Measurements from ENCODE around the gene SYT9.
A peak's percentile ranks its signal among the peaks of the same experiment; 100 is the strongest.

SYT9 gene

DNA sequence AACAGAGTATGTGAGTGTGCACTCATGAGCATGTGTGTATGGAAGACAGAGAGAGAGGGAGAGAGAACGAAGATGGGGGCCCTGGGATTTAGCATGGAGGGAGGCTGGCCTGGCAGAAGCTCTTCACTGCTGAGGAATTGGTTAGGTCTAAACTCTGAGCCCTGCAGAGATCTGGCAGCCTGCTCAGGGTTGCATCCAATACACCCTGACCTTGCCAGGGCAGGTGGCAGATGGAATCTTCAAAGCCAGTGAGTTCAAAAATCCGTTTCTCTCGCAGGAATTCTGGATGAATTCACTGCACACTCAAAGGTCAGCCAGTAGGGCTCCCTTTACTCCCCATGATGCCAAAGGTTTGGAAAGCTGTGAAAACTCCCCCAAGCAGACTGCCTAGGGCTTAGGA is 172.2 kb downstream of the SYT9 start:
- H3K36me3 ChIP-seq: no peaks in the 10 kb centered on the region
- TF ChIP-seq, protein P1, sequence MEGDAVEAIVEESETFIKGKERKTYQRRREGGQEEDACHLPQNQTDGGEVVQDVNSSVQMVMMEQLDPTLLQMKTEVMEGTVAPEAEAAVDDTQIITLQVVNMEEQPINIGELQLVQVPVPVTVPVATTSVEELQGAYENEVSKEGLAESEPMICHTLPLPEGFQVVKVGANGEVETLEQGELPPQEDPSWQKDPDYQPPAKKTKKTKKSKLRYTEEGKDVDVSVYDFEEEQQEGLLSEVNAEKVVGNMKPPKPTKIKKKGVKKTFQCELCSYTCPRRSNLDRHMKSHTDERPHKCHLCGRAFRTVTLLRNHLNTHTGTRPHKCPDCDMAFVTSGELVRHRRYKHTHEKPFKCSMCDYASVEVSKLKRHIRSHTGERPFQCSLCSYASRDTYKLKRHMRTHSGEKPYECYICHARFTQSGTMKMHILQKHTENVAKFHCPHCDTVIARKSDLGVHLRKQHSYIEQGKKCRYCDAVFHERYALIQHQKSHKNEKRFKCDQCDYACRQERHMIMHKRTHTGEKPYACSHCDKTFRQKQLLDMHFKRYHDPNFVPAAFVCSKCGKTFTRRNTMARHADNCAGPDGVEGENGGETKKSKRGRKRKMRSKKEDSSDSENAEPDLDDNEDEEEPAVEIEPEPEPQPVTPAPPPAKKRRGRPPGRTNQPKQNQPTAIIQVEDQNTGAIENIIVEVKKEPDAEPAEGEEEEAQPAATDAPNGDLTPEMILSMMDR (IDR thresholded peaks at IDR 0.05): no peak
- H3K9me3 ChIP-seq: no peaks in the 10 kb centered on the region
- no peaks in the 10 kb centered on the region for H3K4me1 ChIP-seq (ENCODE audit: control insufficient read depth in 1 of 2, insufficient read depth in 1 of 2, low read depth in 1 of 2, low read length in 1 of 2)
- H3K4me3 ChIP-seq (ENCODE audit: low read depth in 1 of 2, low read length in 1 of 2): no peak overlapping the region
- H3K27me3 ChIP-seq: peaks cover 11% of the 10 kb centered on the region
- H3K27ac ChIP-seq: no peak overlapping the region

DNA sequence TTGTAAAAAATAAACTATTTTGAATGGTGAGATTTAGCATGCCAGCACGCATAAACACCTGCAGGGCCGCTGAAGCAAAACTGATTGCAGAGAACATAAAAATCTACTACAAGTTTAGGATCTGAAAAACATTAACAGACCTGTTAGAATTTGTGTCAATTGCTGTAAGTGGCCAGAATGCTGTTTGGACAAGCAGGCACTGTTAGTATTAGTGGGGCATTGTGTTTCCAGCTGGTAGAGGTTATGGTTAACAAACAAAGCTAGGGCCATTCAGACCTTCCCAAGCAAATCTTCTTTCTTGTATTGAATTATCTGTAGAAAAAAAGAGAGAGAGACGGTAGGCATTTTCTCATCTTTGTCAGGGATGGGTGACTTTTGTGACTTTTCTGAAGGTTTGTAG is 176.0 kb downstream of the SYT9 start:
- TF ChIP-seq, protein P1 (IDR thresholded peaks at IDR 0.05): no peak
- Histone ChIP-seq H3K27ac (no peak overlapping the region), H3K36me3 (no peaks in the 10 kb centered on the region), H3K4me1 (ENCODE audit: control insufficient read depth in 1 of 2, insufficient read depth in 1 of 2, low read depth in 1 of 2, low read length in 1 of 2) (no peaks in the 10 kb centered on the region), H3K27me3 (peaks cover 11% of the 10 kb centered on the region), H3K9me3 (no peaks in the 10 kb centered on the region), H3K4me3 (ENCODE audit: low read depth in 1 of 2, low read length in 1 of 2) (no peak overlapping the region)

DNA sequence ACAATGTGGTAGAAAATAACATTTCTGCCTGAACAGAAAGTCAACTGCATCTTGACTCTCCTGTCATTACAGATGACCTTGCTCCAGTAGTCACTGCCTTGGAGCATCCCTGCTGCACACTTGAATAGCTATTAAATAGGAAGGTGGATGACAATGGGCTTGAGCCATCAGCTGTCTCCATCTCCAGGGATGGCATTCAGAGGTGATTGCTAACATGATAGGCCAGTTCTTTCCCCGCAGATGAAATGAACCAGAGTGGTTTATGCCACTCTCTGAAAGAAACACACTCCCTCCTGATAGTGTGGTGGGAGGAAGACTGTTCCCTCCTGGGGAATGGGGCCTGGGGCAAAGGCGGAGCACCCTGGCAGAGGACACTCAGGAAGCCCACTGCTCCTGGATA is 176.5 kb downstream of the SYT9 start:
- H3K9me3 ChIP-seq: no peaks in the 10 kb centered on the region
- H3K4me3 ChIP-seq (ENCODE audit: low read depth in 1 of 2, low read length in 1 of 2): no peak overlapping the region
- no peaks in the 10 kb centered on the region for H3K4me1 ChIP-seq (ENCODE audit: control insufficient read depth in 1 of 2, insufficient read depth in 1 of 2, low read depth in 1 of 2, low read length in 1 of 2)
- H3K36me3 ChIP-seq: no peaks in the 10 kb centered on the region
- H3K27ac ChIP-seq: no peak overlapping the region
- TF ChIP-seq, protein P1 (IDR thresholded peaks at IDR 0.05): no peak
- H3K27me3 ChIP-seq: peaks cover 9% of the 10 kb centered on the region

DNA sequence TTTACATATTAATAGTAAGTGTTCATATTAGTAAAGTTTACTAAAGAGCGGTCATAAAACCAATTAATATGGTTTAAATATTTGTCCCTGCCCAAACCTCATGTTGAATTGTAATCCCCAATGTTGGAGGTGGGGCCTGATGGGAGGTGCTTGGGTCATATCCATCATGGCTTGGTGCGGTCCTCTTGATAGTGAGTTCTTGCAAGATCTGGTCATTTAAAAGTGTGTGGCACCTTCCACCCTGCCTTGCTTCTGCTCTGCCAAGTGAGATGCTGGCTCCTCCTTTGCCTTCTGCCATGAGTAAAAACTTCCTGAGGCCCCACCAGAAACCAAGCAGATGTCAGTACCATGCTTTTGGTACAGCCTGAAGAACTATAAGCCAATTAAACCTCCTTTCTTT is 178.8 kb downstream of the SYT9 start:
- Histone ChIP-seq H3K27ac (no peak overlapping the region), H3K4me1 (ENCODE audit: control insufficient read depth in 1 of 2, insufficient read depth in 1 of 2, low read depth in 1 of 2, low read length in 1 of 2) (no peaks in the 10 kb centered on the region), H3K4me3 (ENCODE audit: low read depth in 1 of 2, low read length in 1 of 2) (no peak overlapping the region), H3K27me3 (peaks cover 5% of the 10 kb centered on the region), H3K36me3 (no peaks in the 10 kb centered on the region), H3K9me3 (no peaks in the 10 kb centered on the region)
- TF ChIP-seq, protein P1 (IDR thresholded peaks at IDR 0.05): no peak

DNA sequence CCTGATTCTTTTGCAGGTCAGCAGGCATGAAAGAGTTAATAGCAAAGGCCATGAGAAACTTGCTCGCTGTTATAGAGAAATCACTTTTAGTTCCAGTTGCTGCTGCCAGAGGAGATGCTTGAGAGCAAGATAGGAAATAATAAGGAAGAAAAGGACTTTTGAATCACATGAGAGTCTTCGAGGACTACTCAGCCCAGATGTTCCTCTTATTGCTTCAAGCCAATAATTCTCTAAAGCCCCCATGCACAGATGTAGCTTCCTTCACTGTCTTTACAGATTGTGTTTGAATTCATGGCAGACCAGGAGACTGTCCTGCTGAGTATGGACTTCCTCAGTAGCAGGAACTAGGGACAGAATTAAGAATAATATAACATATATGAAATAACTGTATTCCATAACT is 183.5 kb downstream of the SYT9 start:
- Histone ChIP-seq H3K9me3 (no peaks in the 10 kb centered on the region), H3K4me3 (ENCODE audit: low read depth in 1 of 2, low read length in 1 of 2) (no peak overlapping the region), H3K27ac (no peak overlapping the region), H3K36me3 (no peaks in the 10 kb centered on the region), H3K4me1 (ENCODE audit: control insufficient read depth in 1 of 2, insufficient read depth in 1 of 2, low read depth in 1 of 2, low read length in 1 of 2) (peaks cover 9 to 41% of the 10 kb centered on the region in 2 experiments), H3K27me3 (no peaks in the 10 kb centered on the region)
- TF ChIP-seq, protein P1 (IDR thresholded peaks at IDR 0.05): no peak

DNA sequence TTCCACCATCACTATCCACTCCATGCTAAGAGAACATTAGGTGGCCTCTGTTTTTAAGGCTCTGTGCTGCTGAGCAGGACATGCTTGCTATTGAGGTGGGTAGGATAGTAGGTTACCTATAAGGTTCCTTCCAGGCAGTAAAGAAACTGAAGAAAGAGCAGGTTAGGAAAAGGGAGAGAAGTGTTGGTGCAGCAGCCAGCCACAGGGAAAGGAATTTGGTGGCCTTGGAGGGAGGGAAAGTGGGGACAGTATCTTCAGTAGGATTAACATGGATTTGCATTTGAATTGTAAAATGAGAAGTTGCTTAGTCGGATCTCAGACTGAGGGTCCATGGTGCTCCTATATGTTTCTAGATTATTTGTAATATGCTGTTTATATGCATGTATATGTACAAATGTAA is 184.4 kb downstream of the SYT9 start:
- peak overlapping the region; percentile 58 for H3K27ac ChIP-seq
- TF ChIP-seq, protein P1 (IDR thresholded peaks at IDR 0.05): no peak
- H3K4me3 ChIP-seq (ENCODE audit: low read depth in 1 of 2, low read length in 1 of 2): no peak overlapping the region

More for the DNA sequence above, 184.4 kb downstream of the SYT9 start:
- Histone ChIP-seq H3K9me3 (no peaks in the 10 kb centered on the region), H3K36me3 (no peaks in the 10 kb centered on the region), H3K27me3 (no peaks in the 10 kb centered on the region), H3K4me1 (ENCODE audit: control insufficient read depth in 1 of 2, insufficient read depth in 1 of 2, low read depth in 1 of 2, low read length in 1 of 2) (peaks cover 9 to 44% of the 10 kb centered on the region in 2 experiments)
